PC-9 (cell line): Measurements from ENCODE around the gene LMBRD2. TPM values are rescaled to one million over a fixed set of nuclear protein-coding genes. Genes with fewer than 3 reads are reported as not detected.

Experiments
- BruUV-seq: library from RNA; stranded (reverse); fragments of 400-500 nt; replicated peaks from 2 replicates; lab custom pipeline; 2021; lab: Mats Ljungman, UMichigan
- CTCF ChIA-PET: fragments of 300-600 bp; sonication (Branson Sonifier 250); formaldehyde crosslinking; loops from one replicate; lab custom pipeline; 2022; ENCODE audit warnings: antibody characterized with exemption; lab: Charles Lee
- POLR2A ChIA-PET: fragments of 300-600 bp; sonication (Branson Sonifier 250); formaldehyde crosslinking; loops from one replicate; lab custom pipeline; 2022; ENCODE audit warnings: antibody characterized with exemption; ENCODE audit not compliant: unreplicated experiment; lab: Charles Lee
- DNase-seq, 2 experiments: peaks; one replicate each; pipeline versions ENCODE4 v3.0.0 to v3.0.0-alpha.2; 2015 to 2022; ENCODE audit warnings: mixed read lengths in 1 of 2
- H2AFZ ChIP-seq: fragments of 200-600 bp; sonication (generic); 2 replicates; pipeline ENCODE4 v1.8.1; 2017; ENCODE audit warnings: antibody characterized with exemption
- H3F3A ChIP-seq: fragments of 200-600 bp; sonication (generic); 2 replicates; pipeline ENCODE4 v1.8.1; 2017; ENCODE audit warnings: antibody characterized with exemption, mild to moderate bottlenecking, low read depth; ENCODE audit not compliant: insufficient read depth
- H3K27ac ChIP-seq: fragments of 200-600 bp; sonication (generic); 2 replicates; pipeline ENCODE4 v1.6.1; 2016; ENCODE audit warnings: mixed run types
- H3K27me3 ChIP-seq: fragments of 200-600 bp; sonication (generic); 2 replicates; pipeline ENCODE4 v1.6.1; 2016; ENCODE audit warnings: low read depth, mixed run types; ENCODE audit not compliant: insufficient read depth
- H3K36me3 ChIP-seq: fragments of 200-600 bp; sonication (generic); 2 replicates; pipeline ENCODE4 v1.6.1; 2016; ENCODE audit warnings: low read depth, mixed run types
- H3K4me1 ChIP-seq: fragments of 200-600 bp; sonication (generic); replicated peaks from 2 replicates; pipeline ENCODE4 v1.6.1; 2016; ENCODE audit warnings: mixed run types; ENCODE audit not compliant: insufficient read depth
- H3K4me2 ChIP-seq: fragments of 200-600 bp; sonication (generic); 2 replicates; pipeline ENCODE4 v1.6.1; 2017; ENCODE audit warnings: mixed run types
- H3K4me3 ChIP-seq: fragments of 200-600 bp; sonication (generic); 2 replicates; pipeline ENCODE4 v1.6.1; 2016; ENCODE audit warnings: mixed run types
- H3K79me2 ChIP-seq: fragments of 200-600 bp; sonication (generic); 2 replicates; pipeline ENCODE4 v1.6.1; 2017; ENCODE audit warnings: low read depth, mixed run types
- H3K9me2 ChIP-seq: fragments of 200-600 bp; sonication (generic); 2 replicates; pipeline ENCODE4 v1.8.1; 2017; ENCODE audit warnings: mild to moderate bottlenecking; ENCODE audit not compliant: insufficient read depth
- H3K9me3 ChIP-seq: fragments of 200-600 bp; sonication (generic); 2 replicates; pipeline ENCODE4 v1.8.1; 2016; ENCODE audit warnings: low read depth; ENCODE audit not compliant: insufficient read depth
- H4K20me1 ChIP-seq: fragments of 200-600 bp; sonication (generic); 2 replicates; pipeline ENCODE4 v1.8.1; 2017; ENCODE audit not compliant: insufficient read depth
- CTCF ChIP-seq: fragments of 200-600 bp; sonication (generic); conservative IDR thresholded peaks from 2 replicates; pipeline ENCODE4 v1.6.1; 2017; ENCODE audit warnings: mixed run types, antibody characterized with exemption, mild to moderate bottlenecking, moderate library complexity
- EZH2 ChIP-seq: fragments of 200-600 bp; sonication (generic); IDR thresholded peaks from 2 replicates; pipeline ENCODE4 v1.8.0; 2017; ENCODE audit warnings: antibody characterized with exemption, low read depth
- intact Hi-C: fragments of 100-400 bp; cut with micrococcal nuclease; formaldehyde crosslinking; loops from one replicate; pipeline ENCODE4 v1.10.0; 2022; ENCODE audit not compliant: unreplicated experiment
- microRNA-seq: library from miRNA; unstranded; fragments of <30 nt; microRNA quantifications from one replicate; pipeline ENCODE4 v1.2.0, GENCODE V29; 2021; ENCODE audit warnings: borderline number of aligned reads, borderline replicate concordance
- total RNA-seq: library from RNA; stranded (reverse); gene quantifications from 2 replicates; pipeline ENCODE4 v1.2.3, GENCODE V29; 2021

Gene LMBRD2
- total RNA-seq, 1 experiment from 2014 or later = 18.0 TPM

- CTCF ChIA-PET = no interaction called here
- intact Hi-C loops = no loop called here
- POLR2A ChIA-PET = no interaction called here
- H3K9me2 ChIP-seq = no peaks in the 10 kb centered on the region
- no peaks in the 10 kb centered on the region; the same call in 1 of the 2 replicates for H4K20me1 ChIP-seq
- H3K4me3 ChIP-seq = no peak overlapping the region
- H3K36me3 ChIP-seq = no peaks in the 10 kb centered on the region
- H3K9me3 ChIP-seq = no peaks in the 10 kb centered on the region
- no peaks in the 10 kb centered on the region for H3F3A ChIP-seq
- no peak overlapping the region for H2AFZ ChIP-seq
- H3K4me2 ChIP-seq = no peak overlapping the region
- H3K27me3 ChIP-seq = peaks cover 13% of the 10 kb centered on the region; the same call in 1 of the 2 replicates
- no peak for TF ChIP-seq CTCF
- TF ChIP-seq EZH2 = no peak
- no peaks in the 10 kb centered on the region for H3K79me2 ChIP-seq
- H3K4me1 ChIP-seq = no peaks in the 10 kb centered on the region; the same call in 1 of the 2 replicates
- H3K27ac ChIP-seq = no peak overlapping the region
- no TSS peak for BruUV-seq
- DNase-seq = no peak
These were observed 97.0 kb downstream of the LMBRD2 start for GRCh38 chr5:36054647-36055046.

GRCh38 chr5:36052538-36052937, 99.1 kb downstream of the LMBRD2 start:
- ChIA-PET POLR2A (no interaction called here), CTCF (no interaction called here)
- intact Hi-C loops = no loop called here
- Histone ChIP-seq H3F3A (no peaks in the 10 kb centered on the region), H4K20me1 (no peaks in the 10 kb centered on the region; the same call in 1 of the 2 replicates), H3K79me2 (no peaks in the 10 kb centered on the region), H3K36me3 (no peaks in the 10 kb centered on the region), H3K9me3 (no peaks in the 10 kb centered on the region), H3K27me3 (peaks cover 27% of the 10 kb centered on the region; the same call in 1 of the 2 replicates), H3K4me2 (no peak overlapping the region), H3K4me1 (no peaks in the 10 kb centered on the region), H2AFZ (no peak overlapping the region), H3K27ac (no peak overlapping the region), H3K4me3 (no peak overlapping the region), H3K9me2 (no peaks in the 10 kb centered on the region)
- TF ChIP-seq EZH2 (no peak), CTCF (no peak)
- no peak for DNase-seq
- BruUV-seq = no TSS peak

- no peaks in the 10 kb centered on the region for H3K9me2 ChIP-seq
- no peak for TF ChIP-seq EZH2
- TF ChIP-seq CTCF = no peak
- H3K79me2 ChIP-seq = no peaks in the 10 kb centered on the region
- no peaks in the 10 kb centered on the region for H4K20me1 ChIP-seq
- peaks cover 28% of the 10 kb centered on the region; the same call in 1 of the 2 replicates for H3K27me3 ChIP-seq
- no peaks in the 10 kb centered on the region for H3F3A ChIP-seq
- CTCF ChIA-PET = no interaction called here
- H3K36me3 ChIP-seq = no peaks in the 10 kb centered on the region
- H3K4me1 ChIP-seq = no peaks in the 10 kb centered on the region
- BruUV-seq = no TSS peak
- no peak overlapping the region for H3K4me3 ChIP-seq
- H3K27ac ChIP-seq = no peak overlapping the region
- no peak for DNase-seq
- no peaks in the 10 kb centered on the region for H3K9me3 ChIP-seq
- intact Hi-C loops = no loop called here
- H2AFZ ChIP-seq = no peak overlapping the region
- no peak overlapping the region for H3K4me2 ChIP-seq
- POLR2A ChIA-PET = no interaction called here
These were observed 101.7 kb downstream of the LMBRD2 start for GRCh38 chr5:36049949-36050348.

Small RNA genes lying within 50 kb of the gene (microRNA-seq; reads per million reads assigned to microRNA genes)
- not detected for gene MIR580

Other genes with a start within 250 kb of the LMBRD2 start
- not detected in 2 replicates for gene CAPSL, start 213.3 kb downstream of the LMBRD2 start, total RNA-seq
- gene UGT3A1, start 160.5 kb downstream of the LMBRD2 start, total RNA-seq = not detected in 2 replicates
- not detected in 2 replicates for gene UGT3A2, start 85.0 kb downstream of the LMBRD2 start, total RNA-seq
- gene SKP2, start 224 bp upstream of the LMBRD2 start, total RNA-seq = 121 and 153 TPM in 2 replicates
- 43.7 and 55.7 TPM in 2 replicates for gene NADK2, start 90.0 kb upstream of the LMBRD2 start, total RNA-seq
- not detected in 2 replicates for gene RANBP3L, start 150.0 kb upstream of the LMBRD2 start, total RNA-seq